Upper lobe of left lung (tissue), 4 donors: ENCODE measurements around the gene CD200R1L.

Experiments
- POLR2A ChIP-seq, 4 donors: fragments of 450-650 bp; IDR thresholded peaks; one replicate each; pipeline ENCODE4 v1.5.1; 2016 to 2017; ENCODE audit warnings: antibody characterized with exemption in 4 of 4, mild to moderate bottlenecking in 2 of 4
- TF ChIP-seq, protein P1 (sequence below), 6 experiments: fragments of 450-650 bp in 4 of 6; fragments of 200-600 bp in 2 of 6; sonication (generic) in 2 of 6; IDR thresholded peaks; one replicate each; pipeline ENCODE4 v1.5.1; 2016 to 2019; ENCODE audit warnings: antibody characterized with exemption in 6 of 6

DNA sequence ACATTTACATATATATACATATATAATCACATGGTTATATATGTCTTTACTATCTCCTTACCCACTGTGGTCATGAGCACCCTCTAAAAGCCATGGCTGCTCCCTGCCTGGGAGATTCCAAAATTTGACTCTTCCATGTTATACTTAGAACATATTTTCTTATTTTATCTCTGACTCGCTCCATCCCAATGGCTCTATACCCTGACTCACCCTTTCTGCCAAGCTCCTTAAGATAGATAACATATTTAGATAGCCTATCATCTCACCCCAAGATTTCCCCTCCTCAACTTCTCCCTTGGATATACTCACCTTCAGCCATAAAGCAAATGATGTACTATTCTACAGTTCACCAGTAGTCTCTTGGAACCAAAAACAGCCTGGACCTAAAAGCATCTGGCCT, 65.1 kb downstream of the CD200R1L start:
- no peak for TF ChIP-seq POLR2A (IDR thresholded peaks at IDR 0.05)
- TF ChIP-seq, protein P1, sequence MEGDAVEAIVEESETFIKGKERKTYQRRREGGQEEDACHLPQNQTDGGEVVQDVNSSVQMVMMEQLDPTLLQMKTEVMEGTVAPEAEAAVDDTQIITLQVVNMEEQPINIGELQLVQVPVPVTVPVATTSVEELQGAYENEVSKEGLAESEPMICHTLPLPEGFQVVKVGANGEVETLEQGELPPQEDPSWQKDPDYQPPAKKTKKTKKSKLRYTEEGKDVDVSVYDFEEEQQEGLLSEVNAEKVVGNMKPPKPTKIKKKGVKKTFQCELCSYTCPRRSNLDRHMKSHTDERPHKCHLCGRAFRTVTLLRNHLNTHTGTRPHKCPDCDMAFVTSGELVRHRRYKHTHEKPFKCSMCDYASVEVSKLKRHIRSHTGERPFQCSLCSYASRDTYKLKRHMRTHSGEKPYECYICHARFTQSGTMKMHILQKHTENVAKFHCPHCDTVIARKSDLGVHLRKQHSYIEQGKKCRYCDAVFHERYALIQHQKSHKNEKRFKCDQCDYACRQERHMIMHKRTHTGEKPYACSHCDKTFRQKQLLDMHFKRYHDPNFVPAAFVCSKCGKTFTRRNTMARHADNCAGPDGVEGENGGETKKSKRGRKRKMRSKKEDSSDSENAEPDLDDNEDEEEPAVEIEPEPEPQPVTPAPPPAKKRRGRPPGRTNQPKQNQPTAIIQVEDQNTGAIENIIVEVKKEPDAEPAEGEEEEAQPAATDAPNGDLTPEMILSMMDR (IDR thresholded peaks at IDR 0.05) = no peak
